A549 (cell line): ENCODE results near the gene PROM2.

Experiments used
- CTCF ChIP-seq: fragments of >200 bp; sonication (Bioruptor Twin); formaldehyde crosslinking; IDR thresholded peaks from 3 replicates; pipeline ENCODE4 v1.5.1; 2016
- PBX3 ChIP-seq: IDR thresholded peaks from 2 replicates; pipeline ENCODE4 v1.6.1; 2012
- POLR2A ChIP-seq: IDR thresholded peaks from 2 replicates; pipeline ENCODE4 v1.6.1; 2012; ENCODE audit warnings: mild to moderate bottlenecking, low read length
- POLR2AphosphoS2 ChIP-seq: conservative IDR thresholded peaks from 2 replicates; pipeline ENCODE4 v1.6.1; 2012; ENCODE audit warnings: low read length, improper control_type of control experiment, inconsistent platforms
- REST ChIP-seq: fragments of 200-600 bp; sonication (generic); IDR thresholded peaks from 2 replicates; pipeline ENCODE4 v1.6.1; 2016; ENCODE audit warnings: antibody characterized with exemption, mild to moderate bottlenecking, moderate library complexity
- USF2 ChIP-seq: fragments of 450-650 bp; IDR thresholded peaks from 2 replicates; pipeline ENCODE4 v1.6.1; 2014; ENCODE audit warnings: antibody characterized with exemption

GRCh38 chr2:95264624-95265023, 9.6 kb upstream of the PROM2 start:
- TF ChIP-seq POLR2AphosphoS2: no peak
- no peak for TF ChIP-seq USF2
- no peak for TF ChIP-seq CTCF
- no peak for TF ChIP-seq POLR2A
- TF ChIP-seq REST: no peak
- no peak for TF ChIP-seq PBX3
